NCI-H2171 treated with DMSO at 0.1 percent for 48 hours (cell line): ENCODE data around the gene YWHAB.

Experiments
- DNase-seq: peaks from one replicate; lab custom pipeline; 2025; lab: John Stamatoyannopoulos, UW

YWHAB gene

DNA sequence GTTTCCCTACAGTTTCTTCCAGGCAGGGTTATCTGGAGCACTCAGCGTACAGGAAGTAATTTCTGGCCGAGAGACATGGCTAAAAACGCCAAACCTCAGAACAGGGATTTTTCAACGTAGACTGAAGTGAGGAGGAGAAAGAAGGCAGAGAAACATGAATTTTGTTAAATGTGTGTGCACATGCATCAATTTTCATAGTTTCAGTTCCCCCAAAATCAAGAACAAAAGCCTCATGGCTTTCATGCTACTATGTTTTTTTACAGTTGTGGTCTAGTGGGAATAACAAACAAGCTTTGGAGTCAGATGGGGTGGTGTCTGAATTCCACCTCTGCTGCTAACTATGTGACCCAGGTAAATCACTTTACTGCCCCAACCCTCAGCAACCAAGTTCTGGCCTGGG, 69.8 kb downstream of the YWHAB start:
- DNase-seq, result no peak

DNA sequence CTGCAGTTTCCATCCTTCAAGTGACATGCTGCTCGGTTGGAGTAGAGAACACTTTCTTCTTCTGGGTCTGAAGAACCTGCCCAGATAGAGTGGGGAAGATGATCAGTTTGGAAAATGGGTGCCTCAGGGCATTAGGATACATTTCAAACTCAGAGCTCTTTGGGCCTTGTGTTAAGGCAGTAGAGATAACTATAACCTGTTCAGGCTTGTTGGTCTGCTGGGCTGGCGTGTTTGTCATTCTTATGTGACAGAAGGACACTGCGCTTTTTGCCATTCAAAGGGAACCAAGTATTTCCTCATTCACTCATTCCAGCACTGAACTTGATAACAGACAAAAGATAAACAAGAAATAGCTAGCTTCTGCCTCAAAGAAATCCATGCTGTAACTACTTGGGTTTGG, 70.9 kb downstream of the YWHAB start:
- DNase-seq, result no peak
